Measurements from ENCODE around the gene ZNF469.

The ZNF469 gene

GRCh38 chr16:88374736-88375135 is 8.0 kb upstream of the ZNF469 start:
- in situ Hi-C loops (cut with HindIII; ENCODE audit: low sequenced_read_pairs) = no loop called here

DNA sequence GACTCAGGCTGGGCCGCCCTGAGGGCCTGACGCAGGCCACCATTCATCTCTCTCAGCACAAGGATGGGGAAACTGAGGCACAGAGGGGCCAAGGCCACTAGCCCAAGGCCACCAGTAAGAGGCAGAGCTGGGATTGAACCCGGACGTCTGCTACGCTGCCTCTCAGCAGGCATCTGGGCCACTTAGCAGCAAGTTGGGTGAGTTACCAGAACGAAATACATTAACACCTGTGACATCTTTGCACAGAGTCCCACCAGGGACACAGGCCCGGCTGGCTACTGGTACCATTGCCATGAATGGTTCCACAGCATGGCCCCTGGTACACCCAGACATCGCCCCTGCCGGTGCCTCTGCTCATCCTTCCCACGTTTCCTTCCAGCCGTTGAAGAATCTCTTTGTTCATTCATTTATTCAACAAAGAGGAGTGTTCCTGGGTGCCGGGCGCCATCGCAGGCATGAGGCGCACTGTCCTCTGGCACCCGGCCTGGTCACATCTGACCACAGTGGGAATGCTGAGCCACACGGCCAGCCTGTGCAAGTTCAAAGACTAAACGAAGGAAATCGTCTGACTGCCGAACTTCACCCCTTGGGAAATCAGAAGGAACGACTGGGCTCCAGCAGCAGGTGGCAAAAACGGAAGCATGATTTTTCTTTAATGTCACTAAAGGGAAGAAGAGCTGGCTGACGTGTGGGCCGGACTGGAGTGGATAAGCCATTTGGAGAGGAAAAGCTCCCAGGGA is 7.4 kb upstream of the ZNF469 start:
- in situ Hi-C loops (cut with HindIII; ENCODE audit: low sequenced_read_pairs) = no loop called here

DNA sequence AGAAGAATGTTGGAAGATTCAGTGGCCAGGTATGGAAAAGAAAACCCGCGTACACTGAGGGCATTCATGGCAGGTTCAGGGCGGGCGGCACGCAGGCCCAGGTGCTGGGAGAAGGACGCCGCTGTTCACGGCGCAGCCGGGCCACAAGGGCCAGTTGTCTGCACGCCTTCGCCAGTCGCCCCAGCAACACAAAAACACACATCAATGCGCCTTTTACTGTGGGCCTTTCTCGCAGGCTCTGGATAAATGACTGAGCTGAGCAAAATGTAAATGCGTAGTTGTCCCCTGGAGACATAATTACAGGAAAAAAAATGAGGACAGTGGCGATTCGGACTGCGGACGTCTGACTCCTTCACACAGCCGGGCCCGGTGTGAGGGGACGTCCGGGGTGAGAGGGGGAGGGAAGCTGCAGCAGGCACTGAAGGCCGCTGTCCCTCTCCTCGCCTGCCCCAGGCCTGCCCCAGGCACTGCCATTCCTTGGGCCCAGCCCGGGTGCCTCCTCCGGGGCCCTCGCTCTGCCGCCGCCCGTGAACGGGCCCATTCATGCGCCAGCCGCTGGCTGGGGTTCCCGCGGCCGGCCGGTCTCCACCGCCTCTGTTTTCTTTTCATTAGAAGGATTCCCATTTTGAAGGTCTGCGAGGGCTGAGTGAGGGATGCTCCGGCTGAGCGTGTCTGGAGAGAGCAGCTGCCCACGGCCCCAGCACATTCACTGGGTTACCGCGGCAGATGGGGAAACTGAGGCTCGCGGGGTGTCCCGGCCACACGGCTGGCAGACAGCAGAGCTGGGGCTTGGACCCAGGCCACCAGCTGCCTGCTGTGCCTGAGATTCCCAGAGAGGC is 6.5 kb upstream of the ZNF469 start:
- in situ Hi-C loops (cut with HindIII; ENCODE audit: low sequenced_read_pairs) = no loop called here

DNA sequence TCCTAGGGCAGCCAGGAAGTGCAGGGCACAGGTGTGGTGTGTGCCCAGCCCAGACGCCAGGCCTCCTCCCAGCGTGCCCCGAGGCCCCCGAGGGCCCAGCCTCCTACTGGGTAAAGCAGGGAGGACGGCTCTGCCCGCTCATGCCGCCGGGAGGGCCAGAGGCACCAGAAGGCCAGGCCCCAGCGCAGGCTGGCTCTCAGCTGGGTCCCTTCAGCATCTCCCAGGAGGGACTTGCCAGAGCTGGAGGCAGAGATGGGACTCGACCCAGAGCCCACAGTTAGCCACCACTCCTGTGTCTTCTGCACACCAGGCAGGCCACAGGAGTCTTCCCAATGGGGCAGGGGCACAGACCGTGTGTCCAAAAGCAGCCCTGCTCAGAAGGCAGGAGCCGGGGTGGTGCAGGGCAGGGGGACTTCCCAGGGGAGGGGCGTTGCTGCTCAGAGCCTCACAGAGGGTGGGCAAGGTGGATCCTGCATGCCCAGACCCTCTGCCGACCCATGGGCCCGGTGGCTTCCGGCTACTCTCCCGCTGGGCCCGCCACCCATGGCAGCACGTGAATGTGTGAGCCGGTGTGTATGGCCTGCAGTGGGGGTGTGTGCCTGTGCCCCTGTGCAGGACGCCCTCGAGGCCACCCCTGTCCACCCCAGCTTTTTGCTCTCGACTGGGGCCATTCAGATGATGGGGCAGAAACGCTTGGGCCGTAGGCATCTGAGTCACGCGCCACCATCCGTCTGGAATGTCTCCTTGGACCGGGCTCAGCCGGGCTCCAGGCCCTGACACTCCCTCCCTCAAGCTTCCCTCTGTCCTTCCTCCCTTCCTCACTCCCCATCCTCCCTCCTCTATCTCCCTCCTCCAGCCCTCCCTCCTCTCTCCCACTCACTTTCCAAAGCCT is 5.7 kb upstream of the ZNF469 start:
- in situ Hi-C loops (cut with HindIII; ENCODE audit: low sequenced_read_pairs) = no loop called here

GRCh38 chr16:88377961-88378360 is 4.8 kb upstream of the ZNF469 start:
- in situ Hi-C loops (cut with HindIII; ENCODE audit: low sequenced_read_pairs) = no loop called here

- in situ Hi-C loops (cut with HindIII; ENCODE audit: low sequenced_read_pairs) = no loop called here
Measured at GRCh38 chr16:88378401-88378800, 4.4 kb upstream of the ZNF469 start.

GRCh38 chr16:88378836-88379693 is 3.7 kb upstream of the ZNF469 start:
- in situ Hi-C loops (cut with HindIII; ENCODE audit: low sequenced_read_pairs) = no loop called here

DNA sequence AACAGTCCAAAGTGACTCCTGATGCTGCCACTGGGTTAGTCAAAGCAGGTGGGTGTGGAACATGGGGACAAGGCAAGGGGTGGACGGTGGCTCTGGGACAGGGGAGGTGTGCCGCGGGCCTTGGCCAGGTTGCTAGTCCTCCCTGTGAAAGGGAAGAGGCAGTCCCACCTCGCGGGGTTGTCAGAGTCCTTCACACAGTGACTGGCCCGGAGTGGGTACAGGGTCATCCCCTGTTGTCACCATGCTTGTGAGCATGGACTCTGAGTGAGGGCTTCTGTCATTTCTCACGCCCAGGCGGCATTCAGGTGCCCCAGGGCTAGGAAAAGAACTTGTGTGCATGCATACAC is 3.1 kb upstream of the ZNF469 start:
- in situ Hi-C loops (cut with HindIII; ENCODE audit: low sequenced_read_pairs) = no loop called here

- in situ Hi-C loops (cut with HindIII; ENCODE audit: low sequenced_read_pairs) = no loop called here
Measured at GRCh38 chr16:88380099-88380498, 2.7 kb upstream of the ZNF469 start.

DNA sequence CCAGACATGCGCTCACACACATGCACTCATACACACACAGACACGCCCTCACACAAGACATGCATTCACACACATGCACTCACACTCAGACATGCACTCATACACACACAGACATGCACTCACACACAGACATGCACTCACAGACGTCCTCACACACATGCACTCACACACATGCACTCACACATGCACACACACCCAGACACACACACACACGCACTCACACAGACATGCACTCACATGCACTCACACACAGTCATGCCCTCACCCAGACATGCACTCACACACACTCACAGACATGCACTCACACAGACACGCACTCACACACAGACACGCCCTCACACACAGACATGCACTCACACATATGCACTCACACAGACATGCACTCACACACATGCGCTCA is 2.1 kb upstream of the ZNF469 start:
- in situ Hi-C loops (cut with HindIII; ENCODE audit: low sequenced_read_pairs) = no loop called here

DNA sequence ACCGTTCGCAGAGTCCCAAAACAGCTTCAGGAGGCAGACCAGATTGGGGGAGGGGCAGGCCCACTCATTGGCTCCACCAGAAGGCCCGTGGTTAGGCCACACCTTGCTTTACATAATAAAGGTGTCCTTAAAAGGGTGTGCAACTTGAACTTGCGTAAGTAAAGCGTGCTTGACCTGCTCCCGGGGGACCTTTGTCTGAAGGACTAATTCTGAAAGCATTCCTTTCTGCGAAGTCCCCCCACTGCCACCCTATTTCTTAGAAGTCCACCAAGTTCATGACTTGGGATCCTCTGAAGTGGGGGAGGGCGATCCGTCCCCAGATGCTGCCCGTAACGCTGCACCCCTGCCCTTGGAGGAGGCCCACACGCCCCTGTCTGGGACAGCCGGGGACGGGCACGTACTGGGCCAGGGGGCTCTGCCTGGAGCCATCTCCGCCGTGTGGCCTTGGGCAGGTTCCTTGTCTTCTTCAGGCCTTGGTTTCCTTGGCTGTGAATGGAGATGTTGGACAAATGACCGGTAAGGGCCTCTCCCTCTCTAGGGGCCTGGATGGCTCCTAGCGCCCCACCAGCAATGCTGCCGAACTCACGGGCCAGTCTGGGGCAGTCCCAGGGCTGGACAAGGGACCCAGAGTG is 823 bp upstream of the ZNF469 start:
- in situ Hi-C loops (cut with HindIII; ENCODE audit: low sequenced_read_pairs) = no loop called here

DNA sequence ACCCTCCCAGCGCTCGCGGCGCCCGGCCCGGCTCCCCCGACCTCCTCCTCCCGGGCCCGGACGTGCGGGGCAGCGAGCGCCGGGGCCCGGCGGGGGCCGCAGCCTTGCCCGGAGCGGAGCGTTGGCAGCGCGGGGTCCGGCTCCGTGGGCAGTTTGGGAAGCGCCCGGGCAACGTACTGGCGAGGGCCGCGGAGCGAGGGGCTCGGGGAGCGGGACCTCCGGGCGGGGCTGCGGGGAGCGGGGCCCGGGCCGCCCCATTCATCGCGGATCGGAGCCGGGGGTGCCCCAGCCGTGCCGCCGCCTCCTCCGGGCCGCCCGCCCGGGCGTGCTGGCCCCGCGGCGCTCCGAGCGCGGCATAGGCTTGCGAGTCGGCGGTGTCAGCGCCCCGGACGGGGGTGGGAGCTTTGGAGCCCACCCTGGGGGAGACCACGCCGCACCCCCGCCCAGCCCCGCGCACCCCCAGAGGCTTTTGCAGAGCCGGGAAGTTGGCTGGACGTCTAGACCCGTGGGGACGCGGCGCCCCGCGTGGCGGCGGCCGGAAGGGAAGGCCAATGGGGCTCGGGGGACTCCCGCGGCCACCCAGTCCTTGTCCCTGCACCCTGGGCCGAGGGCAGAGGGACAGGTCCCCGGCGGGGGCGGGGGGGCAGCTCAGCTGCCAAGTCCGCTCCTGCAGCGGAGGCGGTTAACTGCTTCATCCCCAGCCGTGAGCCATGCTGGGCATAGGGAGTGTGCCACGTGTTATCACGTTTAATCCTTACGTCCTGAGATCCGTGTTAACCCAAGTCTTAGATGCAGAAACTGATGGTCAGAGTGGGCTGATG is 852 bp downstream of the ZNF469 start:
- in situ Hi-C loops (cut with HindIII; ENCODE audit: low sequenced_read_pairs) = no loop called here

GRCh38 chr16:88384222-88385111 is 1.7 kb downstream of the ZNF469 start:
- in situ Hi-C loops (cut with HindIII; ENCODE audit: low sequenced_read_pairs) = no loop called here

GRCh38 chr16:88385112-88385594 is 2.4 kb downstream of the ZNF469 start:
- in situ Hi-C loops (cut with HindIII; ENCODE audit: low sequenced_read_pairs) = no loop called here

- in situ Hi-C loops (cut with HindIII; ENCODE audit: low sequenced_read_pairs) = no loop called here
Measured at GRCh38 chr16:88385831-88386815, 3.4 kb downstream of the ZNF469 start.

GRCh38 chr16:88387180-88387765 is 4.5 kb downstream of the ZNF469 start:
- in situ Hi-C loops (cut with HindIII; ENCODE audit: low sequenced_read_pairs) = no loop called here

Measured in DLD1 (cell line).